ENCODE results near the gene ACOXL. TPM values are rescaled to one million over a fixed set of nuclear protein-coding genes. Genes with fewer than 3 reads are reported as not detected.

ACOXL gene
- total and polyA plus RNA-seq, 9 of the 15 experiments (the other 6 are each of a cell fraction or from before 2014, with no cell fraction given) = 0.31 to 0.56 TPM; not detected in 7

- WGBS (ENCODE audit: insufficient coverage, low coverage, missing lambda C conversion rate) = 0% methylated on average over 2 of the region's 2 CpGs
- H4K20me1 ChIP-seq (replicated peaks; ENCODE audit: control insufficient read depth, insufficient read depth, low read length) = no peaks in the 10 kb centered on the region
- no peak overlapping the region for H3K4me2 ChIP-seq (ENCODE audit: insufficient read depth, low read length)
- TF ChIP-seq MCM7 (IDR thresholded peaks at IDR 0.05) (no peak), TCF7L2 (IDR thresholded peaks at IDR 0.05; ENCODE audit: low read depth, low read length) (no peak), TFE3 (CRISPR knock-in tag; IDR thresholded peaks at IDR 0.05) (no peak), E2F5 (CRISPR knock-in tag; IDR thresholded peaks at IDR 0.05) (no peak)
- H3K9me3 ChIP-seq (replicated peaks; ENCODE audit: control insufficient read depth, insufficient read depth, low read depth, low read length) = no peaks in the 10 kb centered on the region; the same call in 1 of the 2 replicates
- no peak overlapping the region for H3K9ac ChIP-seq (ENCODE audit: insufficient read depth in 1 of 2, low read depth in 2 of 2, low read length in 2 of 2)
- H2AFZ ChIP-seq (ENCODE audit: low read depth, low read length) = no peak overlapping the region
- DNase-seq (ENCODE audit: extremely low read depth in 1 of 4, low spot score in 3 of 4) (no peak), ATAC-seq (no peak), FAIRE-seq (no peak)
- intact Hi-C loops (cut with micrococcal nuclease) = no loop called here
- ChIA-PET CTCF (ENCODE audit: low intra/inter-chr PET ratio) (no interaction called here), POLR2A (no interaction called here)
- in situ Hi-C loops (cut with MboI) = no loop called here
- no peaks in the 10 kb centered on the region for H3K4me1 ChIP-seq (replicated peaks in 1 of 2; ENCODE audit: control insufficient read depth in 2 of 2, insufficient read depth in 2 of 2, low read length in 2 of 2)
- BruUV-seq (replicated peaks) = no TSS peak
- H3K36me3 ChIP-seq (ENCODE audit: control insufficient read depth, insufficient read depth, low read length) = no peaks in the 10 kb centered on the region
- H3K4me3 ChIP-seq = no peak overlapping the region
- peaks cover 2 to 7% of the 10 kb centered on the region in 2 experiments; a peak in 4 of 5 replicates for H3K27me3 ChIP-seq (ENCODE audit: control insufficient read depth in 2 of 2, insufficient read depth in 2 of 2, low read length in 2 of 2)
- H3K27ac ChIP-seq (ENCODE audit: extremely low read depth, low read depth, low read length) = no peak overlapping the region
- no peaks in the 10 kb centered on the region for H3K9me1 ChIP-seq (ENCODE audit: control insufficient read depth, insufficient read depth, low read length)
- no peaks in the 10 kb centered on the region for H3K79me2 ChIP-seq (ENCODE audit: control insufficient read depth, insufficient read depth, low read length)
Observed at GRCh38 chr2:110941226-110941625, 208.9 kb downstream of the ACOXL start.

Data from K562 (cell line).